ENCODE results near the gene FCAMR.

Gene FCAMR

GRCh38 chr1:206953126-206953525 lies 17.1 kb downstream of the FCAMR start:
- DNase-seq (ENCODE audit: low read depth) = no peak
- no peak for TF ChIP-seq CTCF (conservative IDR thresholded peaks at IDR 0.05; ENCODE audit: low read depth, low read length)
- no peak overlapping the region for H3K4me3 ChIP-seq (ENCODE audit: low read length)

DNA sequence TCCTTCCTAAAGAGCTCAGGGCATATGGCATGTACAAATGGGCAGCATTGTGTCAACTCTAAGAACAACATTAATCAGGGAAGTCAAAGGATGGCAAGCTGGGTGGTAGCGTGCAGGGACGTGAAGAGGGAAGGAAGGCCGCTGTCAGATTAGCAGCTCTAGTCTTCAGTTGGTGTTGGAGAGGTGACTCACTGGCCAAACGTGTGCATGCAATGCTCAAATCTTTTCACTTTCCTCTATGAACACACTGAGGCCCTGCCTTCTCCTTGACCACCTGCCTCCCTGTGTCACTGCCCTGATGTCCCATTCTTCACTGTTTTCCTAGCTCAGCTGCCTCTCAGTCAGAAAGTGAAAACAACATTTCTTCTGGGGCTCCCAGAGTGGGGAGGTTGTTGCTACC lies 18.1 kb downstream of the FCAMR start:
- DNase-seq (ENCODE audit: low read depth) = peak; percentile 28
- H3K4me3 ChIP-seq (ENCODE audit: low read length) = no peak overlapping the region
- TF ChIP-seq CTCF (conservative IDR thresholded peaks at IDR 0.05; ENCODE audit: low read depth, low read length) = no peak

- H3K4me3 ChIP-seq (ENCODE audit: low read length) = no peak overlapping the region
- no peak for TF ChIP-seq CTCF (conservative IDR thresholded peaks at IDR 0.05; ENCODE audit: low read depth, low read length)
- no peak for DNase-seq (ENCODE audit: low read depth)
Measured at GRCh38 chr1:206951318-206952100, 18.8 kb downstream of the FCAMR start.

DNA sequence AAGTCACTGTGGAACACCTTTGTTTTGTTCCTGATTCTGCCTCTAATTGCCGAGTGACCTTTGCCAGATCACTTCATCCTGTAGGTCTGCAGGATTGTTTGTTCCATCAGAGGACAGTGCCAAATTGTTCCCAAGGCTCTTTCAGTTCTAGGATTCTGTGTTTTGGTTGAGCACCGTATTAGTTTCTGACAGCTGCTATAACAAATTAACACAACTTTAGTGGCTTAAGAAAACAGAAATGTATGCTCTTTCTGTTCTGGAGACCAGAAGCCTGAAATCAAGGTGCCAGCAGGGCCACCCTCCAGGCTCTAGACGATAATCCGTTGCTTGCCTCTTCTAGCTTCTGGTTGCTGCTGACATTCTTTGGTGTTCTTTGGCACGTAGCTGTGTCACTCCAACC lies 20.6 kb downstream of the FCAMR start:
- no peak overlapping the region for H3K4me3 ChIP-seq (ENCODE audit: low read length)
- TF ChIP-seq CTCF (conservative IDR thresholded peaks at IDR 0.05; ENCODE audit: low read depth, low read length) = no peak
- no peak for DNase-seq (ENCODE audit: low read depth)

- H3K4me3 ChIP-seq (ENCODE audit: low read length) = no peak overlapping the region
- no peak for TF ChIP-seq CTCF (conservative IDR thresholded peaks at IDR 0.05; ENCODE audit: low read depth, low read length)
Measured at GRCh38 chr1:206949208-206949607, 21.1 kb downstream of the FCAMR start.

DNA sequence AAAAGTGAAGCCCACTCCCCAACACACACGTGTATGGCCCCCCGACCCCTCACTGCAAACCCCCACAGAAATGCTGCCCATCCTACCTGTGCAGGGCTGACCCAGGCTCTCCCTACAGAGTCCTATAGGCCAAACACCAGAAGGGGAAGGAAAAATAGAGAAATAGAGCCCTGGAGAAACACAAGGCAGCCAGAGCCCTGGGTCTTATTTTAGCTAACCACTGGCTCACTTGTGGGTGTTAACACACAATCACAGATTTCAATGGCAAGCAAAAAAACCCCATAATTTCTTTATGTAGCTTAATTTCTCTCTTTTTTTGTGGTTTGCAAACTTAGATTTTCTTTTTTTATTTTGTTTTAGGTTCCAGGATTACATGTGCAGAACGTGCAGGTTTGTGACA lies 23.0 kb downstream of the FCAMR start:
- H3K4me3 ChIP-seq (ENCODE audit: low read length) = no peak overlapping the region
- no peak for DNase-seq (ENCODE audit: low read depth)
- no peak for TF ChIP-seq CTCF (conservative IDR thresholded peaks at IDR 0.05; ENCODE audit: low read depth, low read length)

More at GRCh38 chr1:206949208-206949607, 21.1 kb downstream of the FCAMR start:
- no peak for DNase-seq (ENCODE audit: low read depth)

- no peak for TF ChIP-seq CTCF (conservative IDR thresholded peaks at IDR 0.05; ENCODE audit: low read depth, low read length)
- no peak for DNase-seq (ENCODE audit: low read depth)
- H3K4me3 ChIP-seq (ENCODE audit: low read length) = no peak within 1 kb of the TSS
Measured at GRCh38 chr1:206946261-206946660, 24.0 kb downstream of the FCAMR start, which contains the start of gene PIGR. TSS of gene PIGR (minus strand) at chr1:206946466. CDS start at chr1:206940531, 5,935 bp downstream.
